ENCODE results near the gene DARS2.

The DARS2 gene

DNA sequence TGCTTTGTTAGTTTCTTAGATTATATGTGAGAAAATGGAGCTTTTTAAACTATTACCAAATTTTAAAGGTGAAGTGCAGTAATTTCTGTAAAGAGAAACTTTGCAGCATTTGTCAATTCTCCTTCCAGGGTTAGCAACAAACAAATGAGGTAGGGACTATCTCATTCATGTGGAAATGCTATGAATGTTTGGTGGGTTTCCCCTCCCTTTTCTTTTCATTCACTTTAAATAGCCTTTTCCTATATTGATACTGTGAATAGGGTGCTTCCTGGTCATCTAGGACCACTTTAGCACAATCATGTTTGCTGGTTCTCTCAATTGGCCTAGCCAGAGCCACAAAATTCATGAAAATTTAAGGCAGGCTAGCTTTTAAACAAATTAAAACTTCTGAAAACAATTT lies 64.3 kb downstream of the DARS2 start:
- DNase-seq, result no peak

GRCh38 chr1:173889885-173890284 lies 65.4 kb downstream of the DARS2 start:
- no peak for DNase-seq

- DNase-seq, result no peak
Observed at GRCh38 chr1:173893611-173894010, 69.1 kb downstream of the DARS2 start.

GRCh38 chr1:173894189-173894588 lies 69.7 kb downstream of the DARS2 start:
- DNase-seq, result no peak

DNA sequence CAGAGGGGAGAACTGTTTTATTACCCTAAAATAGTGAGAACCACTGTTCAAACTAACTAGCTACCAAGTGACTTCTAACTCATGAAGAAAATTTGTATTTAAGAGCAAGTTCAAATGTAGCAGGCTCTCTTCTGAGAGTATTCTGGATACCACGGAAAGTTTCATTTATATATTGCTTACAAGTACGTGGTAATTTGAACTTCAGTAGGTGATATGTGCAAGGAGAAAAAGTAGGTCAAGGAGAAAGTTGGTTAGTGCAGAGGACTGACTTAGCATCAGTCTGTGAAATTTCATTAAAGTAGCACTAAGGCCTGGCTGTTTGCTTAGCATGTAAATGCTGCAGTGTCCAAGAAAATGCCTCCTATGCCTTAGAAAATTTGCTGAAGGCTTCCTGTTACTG lies 76.0 kb downstream of the DARS2 start:
- no peak for DNase-seq

DNA sequence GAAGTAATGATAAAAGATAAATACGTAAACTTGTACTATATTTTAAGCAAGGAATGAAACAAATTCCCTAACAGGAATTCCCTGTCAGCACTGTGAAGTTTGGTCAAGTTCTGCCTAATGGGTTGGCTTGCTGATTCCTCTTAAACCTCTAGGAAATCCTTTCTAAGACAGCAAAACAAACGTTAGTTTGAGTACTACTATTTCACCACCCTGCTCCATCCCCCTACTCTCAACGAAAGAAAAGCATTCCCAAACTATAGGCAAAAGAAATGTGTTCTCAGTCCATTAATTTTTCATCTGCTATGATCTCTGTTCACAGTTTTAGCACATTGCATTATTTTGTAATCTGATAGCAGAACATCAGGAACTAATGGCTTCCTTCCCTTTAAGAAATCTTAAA lies 76.5 kb downstream of the DARS2 start:
- no peak for DNase-seq

DNA sequence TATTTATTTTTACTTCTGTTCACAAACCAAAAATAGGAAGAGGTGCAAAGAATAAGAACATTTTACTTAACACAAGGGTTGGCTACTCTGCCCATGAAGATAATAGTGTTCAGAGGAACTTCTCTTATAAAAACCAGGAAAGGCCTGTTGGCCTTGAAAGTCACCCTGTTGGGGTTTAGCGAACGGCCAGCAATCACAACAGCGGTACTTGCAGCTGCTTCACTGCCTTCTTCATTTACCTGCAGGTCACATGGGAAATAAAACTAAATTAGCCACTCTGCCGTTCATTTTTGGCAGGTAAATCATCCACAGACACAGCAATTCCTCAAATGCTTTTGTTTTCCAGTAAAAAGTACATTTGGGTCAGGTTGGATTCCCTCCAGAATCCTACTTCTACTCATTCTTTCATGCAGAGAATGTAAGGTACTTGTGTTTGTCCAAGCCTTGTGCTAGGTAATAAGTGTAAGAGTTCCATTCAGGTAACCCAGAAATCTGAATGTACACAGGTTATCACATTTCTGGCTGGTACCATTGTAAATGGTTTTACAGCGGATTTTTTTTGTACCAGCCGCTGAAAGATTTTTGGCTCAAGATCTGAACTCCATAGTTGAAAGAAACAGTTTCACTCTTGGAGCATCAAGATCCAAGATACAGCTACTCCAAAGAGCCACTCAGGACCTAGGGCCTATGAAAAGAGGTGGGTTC lies 79.5 kb downstream of the DARS2 start:
- DNase-seq, result no peak

Data from stimulated activated CD4-positive, alpha-beta T cell treated with anti-CD3 and anti-CD28 coated beads, Interleukin-1b, Interleukin-23, amount 100 ng/mL, for 48 hours (primary cell).